A549 (cell line): ENCODE data around the gene TLNRD1. TPM values are rescaled to one million over a fixed set of nuclear protein-coding genes. Genes with fewer than 3 reads are reported as not detected.
A peak's percentile ranks its signal among the peaks of the same experiment; 100 is the strongest.

ENCODE experiments used
- ATAC-seq, 2 experiments: fragments of 200-7000 bp in 1 of 2; fragments of >200 bp in 1 of 2; cut with Nextera tagmentation in 1 of 2; cut with Tn5 transposase in 1 of 2; 3 replicates each; pipeline versions ENCODE4 v1.8.0 to v1.9.1; 2018 to 2020; ENCODE audit warnings: mild to moderate bottlenecking in 1 of 2, moderate library complexity in 1 of 2
- CTCF ChIA-PET: fragments of 300-600 bp; sonication (Branson Sonifier 250); formaldehyde crosslinking; extraction: SDS; loops from one replicate; lab custom pipeline; 2021; ENCODE audit warnings: antibody characterized with exemption, inconsistent platforms; lab: Yijun Ruan, JAX
- POLR2A ChIA-PET: fragments of 350-600 bp; formaldehyde crosslinking; extraction: SDS; loops from one replicate; lab custom pipeline; 2021; ENCODE audit warnings: antibody characterized with exemption, inconsistent platforms; lab: Yijun Ruan, JAX
- DNase-seq, 2 experiments: peaks; one replicate each; pipeline versions ENCODE4 v3.0.0 to v3.0.0-alpha.2; 2011 to 2016; ENCODE audit warnings: low read depth in 1 of 2, low spot score in 1 of 2
- FAIRE-seq: peaks from 2 replicates; lab custom pipeline; 2011; peaks lifted over from hg19 to GRCh38; lab: Jason Lieb, UNC
- H3K27ac ChIP-seq, 2 experiments: fragments of >200 bp; sonication (Bioruptor Twin); formaldehyde crosslinking; 3 replicates each; pipeline ENCODE4 v1.5.1; 2016 to 2017
- H3K4me1 ChIP-seq: fragments of >200 bp; sonication (Bioruptor Twin); formaldehyde crosslinking; 3 replicates; pipeline ENCODE4 v1.6.1; 2016
- H3K4me2 ChIP-seq: fragments of >200 bp; sonication (Bioruptor Twin); formaldehyde crosslinking; 3 replicates; pipeline ENCODE4 v1.6.1; 2016
- H3K4me3 ChIP-seq: fragments of >200 bp; sonication (Bioruptor Twin); formaldehyde crosslinking; 3 replicates; pipeline ENCODE4 v1.5.1; 2016
- H3K9me3 ChIP-seq: fragments of >200 bp; sonication (Bioruptor Twin); formaldehyde crosslinking; 3 replicates; pipeline ENCODE4 v1.6.1; 2016
- CBX2 ChIP-seq: fragments of 200-600 bp; sonication (generic); IDR thresholded peaks from 2 replicates; pipeline ENCODE4 v1.6.1; 2016; ENCODE audit warnings: low read depth, mild to moderate bottlenecking, borderline replicate concordance
- CBX8 ChIP-seq: fragments of 200-600 bp; sonication (generic); IDR thresholded peaks from 2 replicates; pipeline ENCODE4 v1.6.1; 2016
- CEBPB ChIP-seq, 2 experiments: fragments of >200 bp in 1 of 2; sonication (Bioruptor Twin) in 1 of 2; formaldehyde crosslinking in 1 of 2; IDR thresholded peaks; 2 replicates each; pipeline ENCODE4 v1.6.1; 2012 to 2016
- CHD2 ChIP-seq: fragments of 150-350 bp; IDR thresholded peaks from 2 replicates; pipeline ENCODE4 v1.6.1; 2014; ENCODE audit warnings: low read length; ENCODE audit not compliant: partially characterized antibody
- FOSB ChIP-seq: fragments of 250-450 bp; sonication (Bioruptor Pico); IDR thresholded peaks from 2 replicates; pipeline ENCODE4 v1.5.0; 2020; ENCODE audit warnings: mild to moderate bottlenecking, moderate library complexity
- NFE2L2 ChIP-seq: fragments of 150-350 bp; conservative IDR thresholded peaks from 2 replicates; pipeline ENCODE4 v1.6.1; 2014; ENCODE audit warnings: low read length
- PHF8 ChIP-seq: fragments of 200-600 bp; sonication (generic); IDR thresholded peaks from 2 replicates; pipeline ENCODE4 v1.6.1; 2016; ENCODE audit warnings: low read depth, mild to moderate bottlenecking, antibody characterized with exemption, moderate library complexity, borderline replicate concordance
- POLR2A ChIP-seq: IDR thresholded peaks from 2 replicates; pipeline ENCODE4 v1.6.1; 2012; ENCODE audit warnings: mild to moderate bottlenecking, low read length
- RAD21 ChIP-seq, 2 experiments: fragments of >200 bp in 1 of 2; sonication (Bioruptor Twin) in 1 of 2; formaldehyde crosslinking in 1 of 2; IDR thresholded peaks in 1 of 2; conservative IDR thresholded peaks in 1 of 2; 2 replicates in 1 of 2; 3 replicates in 1 of 2; pipeline ENCODE4 v1.6.1; 2012 to 2018; ENCODE audit warnings: inconsistent platforms in 1 of 2
- ZC3H11A ChIP-seq: fragments of 450-650 bp; IDR thresholded peaks from 2 replicates; pipeline ENCODE4 v1.6.1; 2014; ENCODE audit warnings: antibody characterized with exemption, mild to moderate bottlenecking
- WGBS: methylation state at CpG from one replicate; pipeline ENCODE4 v1.1.6; 2017; ENCODE audit errors: missing lambda C conversion rate; 5-methylcytosine and 5-hydroxymethylcytosine counted together
- polyA plus RNA-seq, 4 experiments: library from polyadenylated mRNA; depleted of rRNA in 3 of 4; stranded (reverse); fragments of >200 nt; fragmentation: RNase III in 1 of 4; extraction: RNeasy Plus Mini Kit Qiagen cat#74134 plus additional on column Dnase treatment in 1 of 4; gene quantifications; 2 replicates in 3 of 4; 3 replicates in 1 of 4; pipeline ENCODE4 v1.2.3, GENCODE V29; 2011 to 2017
- TF ChIP-seq, protein P1 (sequence below): fragments of >200 bp; sonication (Bioruptor Twin); formaldehyde crosslinking; IDR thresholded peaks from 3 replicates; pipeline ENCODE4 v1.6.1; 2016

The TLNRD1 gene
- polyA plus RNA-seq, 2 of the 4 experiments (the other 2 are of a cell fraction): 6.6 to 7.2 TPM

DNA sequence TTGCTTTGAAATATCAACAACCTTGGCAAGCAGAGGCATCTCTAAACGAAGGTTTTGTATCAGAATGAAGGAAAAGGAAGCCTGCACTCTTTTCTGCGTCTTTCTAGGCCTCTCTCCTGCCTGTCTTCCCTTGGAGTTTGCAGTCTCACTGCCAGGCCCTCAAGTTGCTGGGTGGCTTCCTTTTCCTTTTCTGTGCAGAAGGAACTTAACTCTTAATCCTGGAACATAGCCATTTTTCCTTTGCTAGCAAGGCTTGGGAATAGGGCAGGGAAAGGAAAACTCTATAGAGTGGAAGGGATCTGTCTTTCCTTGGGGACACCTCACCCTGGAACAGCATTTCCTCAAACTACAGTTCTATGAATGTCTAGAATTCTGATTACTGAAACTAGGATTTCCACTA is 32.8 kb downstream of the TLNRD1 start:
- ChIA-PET CTCF (interaction anchor here (1.2 kb wide), 1 partner anchor 15 kb away, joined by 3 read pairs; no protein-coding TSS in a partner anchor), POLR2A (no interaction called here)
- Histone ChIP-seq H3K27ac (no peak overlapping the region), H3K4me1 (no peaks in the 10 kb centered on the region), H3K4me2 (no peak overlapping the region)
- 10% methylated on average over 2 of the region's 2 CpGs for WGBS
- FAIRE-seq (no peak), ATAC-seq (no peak), DNase-seq (no peak)
- no peak for TF ChIP-seq CHD2
- no peak for TF ChIP-seq POLR2A
- TF ChIP-seq CEBPB (IDR thresholded peaks at IDR 0.05): no peak
- TF ChIP-seq CBX2: no peak
- TF ChIP-seq, protein P1, sequence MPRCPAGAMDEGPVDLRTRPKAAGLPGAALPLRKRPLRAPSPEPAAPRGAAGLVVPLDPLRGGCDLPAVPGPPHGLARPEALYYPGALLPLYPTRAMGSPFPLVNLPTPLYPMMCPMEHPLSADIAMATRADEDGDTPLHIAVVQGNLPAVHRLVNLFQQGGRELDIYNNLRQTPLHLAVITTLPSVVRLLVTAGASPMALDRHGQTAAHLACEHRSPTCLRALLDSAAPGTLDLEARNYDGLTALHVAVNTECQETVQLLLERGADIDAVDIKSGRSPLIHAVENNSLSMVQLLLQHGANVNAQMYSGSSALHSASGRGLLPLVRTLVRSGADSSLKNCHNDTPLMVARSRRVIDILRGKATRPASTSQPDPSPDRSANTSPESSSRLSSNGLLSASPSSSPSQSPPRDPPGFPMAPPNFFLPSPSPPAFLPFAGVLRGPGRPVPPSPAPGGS: no peak
- TF ChIP-seq, all 56 proteins: peak for 0
- Histone ChIP-seq H3K9me3 (peaks cover 26% of the 10 kb centered on the region), H3K4me3 (no peak overlapping the region)

DNA sequence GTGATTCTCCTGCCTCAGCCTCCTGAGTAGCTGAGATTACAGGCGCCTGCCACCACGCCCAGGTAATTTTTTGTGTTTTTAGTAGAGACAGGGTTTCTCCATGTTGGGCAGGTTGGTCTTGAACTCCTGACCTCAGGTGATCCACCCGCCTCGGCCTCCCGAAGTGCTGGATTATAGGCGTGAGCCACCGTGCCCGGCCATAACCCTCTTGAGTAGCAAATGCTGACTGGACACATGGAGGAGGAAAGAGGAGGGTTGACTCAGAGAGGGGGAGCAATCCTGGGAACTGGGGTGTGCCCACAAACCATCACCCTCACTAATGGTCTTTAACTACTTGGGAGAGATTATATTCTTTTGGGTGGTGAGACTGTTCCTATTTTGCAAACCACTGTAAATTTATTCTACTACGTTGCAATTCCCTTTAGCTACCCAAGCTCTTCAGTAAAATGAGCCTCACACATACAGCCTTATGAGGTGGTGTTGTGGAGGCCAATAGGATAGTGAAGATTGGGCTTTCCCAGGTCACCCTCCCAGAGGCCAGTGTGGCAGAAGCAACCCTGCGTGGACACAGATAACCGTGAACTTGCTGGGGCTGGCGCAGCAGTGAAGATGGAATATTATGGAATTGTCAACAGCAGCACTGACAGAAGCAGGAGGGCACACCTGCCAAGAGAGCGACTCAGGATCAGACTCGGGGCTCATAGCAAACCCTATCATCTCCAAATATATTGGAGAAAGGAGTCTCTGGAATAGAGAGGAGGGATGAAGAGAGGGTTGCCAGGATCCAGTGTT is 37.4 kb downstream of the TLNRD1 start:
- H3K4me3 ChIP-seq: no peak overlapping the region
- ATAC-seq (peak; percentile 17 to 21; a peak in 2 of 6 replicates), FAIRE-seq (no peak)
- H3K4me1 ChIP-seq: no peaks in the 10 kb centered on the region
- CTCF ChIA-PET: no interaction called here
- WGBS: 59% methylated on average over 14 of the region's 14 CpGs
- no peak overlapping the region for H3K4me2 ChIP-seq
- no peaks in the 10 kb centered on the region for H3K9me3 ChIP-seq
- TF ChIP-seq, protein P1: no peak
- TF ChIP-seq FOSB (CRISPR knock-in tag) (no peak), RAD21 (conservative IDR thresholded peaks at IDR 0.05 in 1 of 2, IDR thresholded peaks at IDR 0.05 in 1 of 2) (no peak)
- TF ChIP-seq, all 56 proteins: peak for 0
- H3K27ac ChIP-seq: no peak overlapping the region
- no peak for DNase-seq
- POLR2A ChIA-PET: no interaction called here

DNA sequence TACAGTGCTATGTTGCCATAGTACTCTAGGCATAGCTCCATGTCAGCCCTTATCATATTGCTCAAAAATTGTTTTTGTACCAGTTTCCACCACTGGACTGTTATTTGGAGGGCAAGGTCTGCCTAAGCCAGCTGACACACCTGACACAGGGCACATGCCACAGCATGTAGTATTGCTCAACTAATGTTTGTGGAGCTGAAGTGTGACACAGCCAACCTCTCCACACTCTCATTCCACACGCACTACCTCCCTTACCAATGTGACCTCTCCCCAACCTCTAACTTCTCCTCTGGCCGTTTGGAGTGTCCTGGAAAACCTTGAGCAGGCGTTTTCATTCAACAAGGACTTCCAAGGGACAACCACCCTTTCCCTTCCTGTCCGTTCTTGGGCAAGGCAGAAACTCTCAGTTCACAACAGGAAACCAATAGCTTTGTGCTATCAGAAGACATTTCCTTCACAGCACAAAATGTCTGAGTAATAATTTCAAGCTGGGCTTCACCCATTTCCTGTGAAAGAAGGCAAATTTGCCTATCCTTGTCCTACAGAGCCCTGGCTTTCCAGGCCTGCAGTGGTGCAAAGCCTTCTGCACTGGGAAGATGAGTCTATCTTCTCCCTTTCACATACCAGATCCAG is 38.4 kb downstream of the TLNRD1 start:
- H3K4me1 ChIP-seq: no peaks in the 10 kb centered on the region
- FAIRE-seq: no peak
- ChIA-PET POLR2A (no interaction called here), CTCF (interaction anchor here (1.0 kb wide), 1 partner anchor 9 kb away, joined by 3 read pairs; no protein-coding TSS in a partner anchor)
- no peak overlapping the region for H3K4me3 ChIP-seq
- no peak overlapping the region for H3K4me2 ChIP-seq
- ATAC-seq: peak; percentile 34 to 53; a peak in 4 of 6 replicates
- TF ChIP-seq PHF8 (no peak), CBX8 (no peak)
- WGBS: 33% methylated on average over 4 of the region's 4 CpGs
- DNase-seq: no peak
- H3K9me3 ChIP-seq: no peaks in the 10 kb centered on the region
- no peak overlapping the region for H3K27ac ChIP-seq

DNA sequence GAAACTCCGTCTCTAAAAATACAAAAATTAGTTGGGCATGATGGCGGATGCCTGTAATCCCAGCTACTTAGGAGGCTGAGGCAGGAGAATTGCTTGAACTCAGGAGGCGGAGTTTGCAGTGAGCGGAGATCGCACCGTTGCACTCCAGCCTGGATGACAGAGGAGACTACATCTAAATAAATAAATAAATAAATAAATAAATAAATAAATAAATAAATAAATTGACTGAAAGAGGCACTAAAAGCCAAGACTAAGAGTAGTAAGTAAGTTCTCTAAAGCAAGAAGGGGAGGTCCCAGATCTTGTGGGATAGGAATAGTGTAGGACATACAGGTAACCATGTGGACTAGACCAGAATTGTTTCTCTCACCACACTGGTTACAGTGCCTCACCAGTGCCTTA is 40.0 kb downstream of the TLNRD1 start:
- POLR2A ChIA-PET: interaction anchor here (0.7 kb wide), 1 partner anchor 11 kb away, joined by 3 read pairs; no protein-coding TSS in a partner anchor
- 77% methylated on average over 6 of the region's 6 CpGs for WGBS
- TF ChIP-seq ZC3H11A (peak; percentile 97), NFE2L2 (no peak)
- CTCF ChIA-PET: interaction anchor here (0.9 kb wide), 1 partner anchor 8 kb away, joined by 3 read pairs; no protein-coding TSS in a partner anchor
- Histone ChIP-seq H3K4me2 (no peak overlapping the region), H3K4me3 (no peak overlapping the region), H3K4me1 (no peaks in the 10 kb centered on the region), H3K27ac (no peak overlapping the region), H3K9me3 (no peaks in the 10 kb centered on the region)
- DNase-seq: no peak
- no peak for FAIRE-seq
- no peak for ATAC-seq
